Esophagus squamous epithelium (tissue), 4 donors: Measurements from ENCODE around the gene MTX1.

Source experiments
- POLR2A ChIP-seq, 4 donors: fragments of 450-650 bp; IDR thresholded peaks; one replicate each; pipeline ENCODE4 v1.6.1; 2017; ENCODE audit warnings: antibody characterized with exemption in 4 of 4, mild to moderate bottlenecking in 4 of 4, moderate library complexity in 3 of 4
- TF ChIP-seq, protein P1 (sequence below), 6 experiments: fragments of 450-650 bp in 4 of 6; fragments of 200-600 bp in 2 of 6; sonication (generic) in 2 of 6; IDR thresholded peaks; one replicate each; pipeline ENCODE4 v1.5.1; 2016 to 2019; ENCODE audit warnings: antibody characterized with exemption in 6 of 6, mild to moderate bottlenecking in 4 of 6, moderate library complexity in 4 of 6

DNA sequence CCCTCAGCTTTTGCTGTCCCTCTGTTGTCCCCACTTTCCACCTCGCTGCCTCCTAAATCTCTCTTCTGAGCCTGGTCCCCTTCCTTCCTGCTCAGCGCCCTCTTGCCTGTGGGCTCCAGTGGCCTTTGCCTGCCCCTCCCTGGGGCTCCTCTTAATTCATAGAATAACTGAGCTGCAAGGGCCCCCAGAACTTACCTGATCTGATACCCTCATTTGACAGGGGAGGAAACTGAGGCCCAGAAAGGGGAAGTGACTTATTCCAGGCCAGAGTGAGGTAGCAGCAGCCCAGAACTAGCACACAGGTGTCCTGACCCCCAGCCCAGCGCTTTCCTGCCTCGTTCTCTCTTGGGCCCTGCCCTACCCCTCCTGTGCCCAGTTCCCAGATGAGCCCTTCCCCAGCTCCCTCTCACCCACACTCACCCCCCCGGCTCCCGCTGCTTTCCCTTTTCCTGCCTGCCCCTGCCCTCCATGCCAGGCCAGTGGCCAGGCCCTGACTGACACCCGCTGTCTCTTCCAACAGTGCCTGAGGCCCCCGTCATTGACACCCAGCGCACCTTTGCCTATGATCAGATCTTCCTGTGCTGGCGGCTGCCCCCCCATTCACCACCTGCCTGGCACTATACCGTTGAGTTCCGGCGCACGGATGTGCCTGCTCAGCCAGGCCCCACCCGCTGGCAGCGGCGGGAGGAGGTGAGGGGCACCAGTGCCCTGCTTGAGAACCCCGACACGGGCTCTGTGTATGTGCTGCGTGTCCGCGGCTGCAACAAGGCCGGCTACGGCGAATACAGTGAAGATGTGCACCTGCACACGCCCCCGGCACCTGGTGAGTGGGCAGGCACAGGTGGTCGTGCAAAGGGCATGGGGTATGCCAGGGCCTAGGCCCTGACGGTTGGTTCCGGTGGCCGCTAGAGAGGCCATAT lies 29.1 kb upstream of the MTX1 start:
- TF ChIP-seq, protein P1, sequence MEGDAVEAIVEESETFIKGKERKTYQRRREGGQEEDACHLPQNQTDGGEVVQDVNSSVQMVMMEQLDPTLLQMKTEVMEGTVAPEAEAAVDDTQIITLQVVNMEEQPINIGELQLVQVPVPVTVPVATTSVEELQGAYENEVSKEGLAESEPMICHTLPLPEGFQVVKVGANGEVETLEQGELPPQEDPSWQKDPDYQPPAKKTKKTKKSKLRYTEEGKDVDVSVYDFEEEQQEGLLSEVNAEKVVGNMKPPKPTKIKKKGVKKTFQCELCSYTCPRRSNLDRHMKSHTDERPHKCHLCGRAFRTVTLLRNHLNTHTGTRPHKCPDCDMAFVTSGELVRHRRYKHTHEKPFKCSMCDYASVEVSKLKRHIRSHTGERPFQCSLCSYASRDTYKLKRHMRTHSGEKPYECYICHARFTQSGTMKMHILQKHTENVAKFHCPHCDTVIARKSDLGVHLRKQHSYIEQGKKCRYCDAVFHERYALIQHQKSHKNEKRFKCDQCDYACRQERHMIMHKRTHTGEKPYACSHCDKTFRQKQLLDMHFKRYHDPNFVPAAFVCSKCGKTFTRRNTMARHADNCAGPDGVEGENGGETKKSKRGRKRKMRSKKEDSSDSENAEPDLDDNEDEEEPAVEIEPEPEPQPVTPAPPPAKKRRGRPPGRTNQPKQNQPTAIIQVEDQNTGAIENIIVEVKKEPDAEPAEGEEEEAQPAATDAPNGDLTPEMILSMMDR (IDR thresholded peaks at IDR 0.05), result no peak
- TF ChIP-seq POLR2A (IDR thresholded peaks at IDR 0.05), result no peak
